Limb (tissue), 2 donors: ENCODE measurements around the gene METTL6.
"Not testable (repeated sequence)": the region's sequence is repeated elsewhere in the genome, so short reads cannot be mapped to it uniquely, and the experiment has no call there.

ENCODE experiments used
- DNase-seq, 2 donors: peaks; one replicate each; pipeline ENCODE4 v3.0.0-alpha.2; 2016; ENCODE audit errors: extremely low spot score in 2 of 2

Gene METTL6

GRCh38 chr3:15451216-15452113 is 24.1 kb upstream of the METTL6 start:
- no peak for DNase-seq

GRCh38 chr3:15450438-15451215 is 23.3 kb upstream of the METTL6 start:
- DNase-seq, result no peak

GRCh38 chr3:15449489-15450224 is 22.3 kb upstream of the METTL6 start:
- no peak for DNase-seq

GRCh38 chr3:15443826-15444524 is 16.6 kb upstream of the METTL6 start:
- DNase-seq, result no peak

GRCh38 chr3:15440891-15441290 is 13.5 kb upstream of the METTL6 start:
- no peak for DNase-seq

GRCh38 chr3:15439476-15439875 is 12.1 kb upstream of the METTL6 start:
- DNase-seq, result no peak

- no peak for DNase-seq
Observed at GRCh38 chr3:15438983-15439382, 11.6 kb upstream of the METTL6 start.

- DNase-seq, result no peak
Observed at GRCh38 chr3:15436246-15436645, 8.9 kb upstream of the METTL6 start.

- DNase-seq, result no peak
Observed at GRCh38 chr3:15434756-15435155, 7.4 kb upstream of the METTL6 start.

GRCh38 chr3:15433531-15433930 is 6.2 kb upstream of the METTL6 start:
- no peak for DNase-seq

- no peak for DNase-seq
Observed at GRCh38 chr3:15431256-15431837, 4.0 kb upstream of the METTL6 start.

- DNase-seq, result no peak
Observed at GRCh38 chr3:15430624-15431023, 3.3 kb upstream of the METTL6 start.

- no peak for DNase-seq
Observed at GRCh38 chr3:15429080-15429479, 1.7 kb upstream of the METTL6 start.

GRCh38 chr3:15428539-15428938 is 1.2 kb upstream of the METTL6 start:
- no peak for DNase-seq

- DNase-seq, result peak in 1 of 2 donors; percentile 38
Observed at GRCh38 chr3:15427981-15428380, 637 bp upstream of the METTL6 start.

GRCh38 chr3:15426579-15427118 is 695 bp downstream of the METTL6 start:
- no peak for DNase-seq

- DNase-seq, result no peak
Observed at GRCh38 chr3:15420871-15421270, 6.5 kb downstream of the METTL6 start.

GRCh38 chr3:15410966-15411365 is 16.4 kb downstream of the METTL6 start:
- not testable (repeated sequence) for DNase-seq

- DNase-seq, result no peak
Observed at GRCh38 chr3:15409774-15410173, 17.6 kb downstream of the METTL6 start.

GRCh38 chr3:15409239-15409638 is 18.1 kb downstream of the METTL6 start:
- no peak for DNase-seq
